ENCODE data around the gene AMN1.

GRCh38 chr12:31727192-31727591 is 1.6 kb downstream of the AMN1 start:
- TF ChIP-seq, protein P1, sequence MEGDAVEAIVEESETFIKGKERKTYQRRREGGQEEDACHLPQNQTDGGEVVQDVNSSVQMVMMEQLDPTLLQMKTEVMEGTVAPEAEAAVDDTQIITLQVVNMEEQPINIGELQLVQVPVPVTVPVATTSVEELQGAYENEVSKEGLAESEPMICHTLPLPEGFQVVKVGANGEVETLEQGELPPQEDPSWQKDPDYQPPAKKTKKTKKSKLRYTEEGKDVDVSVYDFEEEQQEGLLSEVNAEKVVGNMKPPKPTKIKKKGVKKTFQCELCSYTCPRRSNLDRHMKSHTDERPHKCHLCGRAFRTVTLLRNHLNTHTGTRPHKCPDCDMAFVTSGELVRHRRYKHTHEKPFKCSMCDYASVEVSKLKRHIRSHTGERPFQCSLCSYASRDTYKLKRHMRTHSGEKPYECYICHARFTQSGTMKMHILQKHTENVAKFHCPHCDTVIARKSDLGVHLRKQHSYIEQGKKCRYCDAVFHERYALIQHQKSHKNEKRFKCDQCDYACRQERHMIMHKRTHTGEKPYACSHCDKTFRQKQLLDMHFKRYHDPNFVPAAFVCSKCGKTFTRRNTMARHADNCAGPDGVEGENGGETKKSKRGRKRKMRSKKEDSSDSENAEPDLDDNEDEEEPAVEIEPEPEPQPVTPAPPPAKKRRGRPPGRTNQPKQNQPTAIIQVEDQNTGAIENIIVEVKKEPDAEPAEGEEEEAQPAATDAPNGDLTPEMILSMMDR (conservative IDR thresholded peaks at IDR 0.05; ENCODE audit: low read length): no peak
- TF ChIP-seq EZH2phosphoT487 (IDR thresholded peaks at IDR 0.05; ENCODE audit: borderline replicate concordance, low read depth, low read length): no peak
